SU-DHL-6 (cell line): ENCODE data around the gene LIPE.

Source experiments
- H2AFZ ChIP-seq: fragments of 200-600 bp; sonication (generic); 2 replicates; pipeline ENCODE4 v1.6.1; 2014; ENCODE audit warnings: low read depth, mild to moderate bottlenecking, moderate library complexity, mixed read lengths, antibody characterized with exemption, low read length; ENCODE audit not compliant: severe bottlenecking
- H3F3A ChIP-seq: fragments of 200-600 bp; shearing (Covaris generic); 2 replicates; pipeline ENCODE4 v1.6.0; 2016; ENCODE audit warnings: antibody characterized with exemption, mild to moderate bottlenecking; ENCODE audit not compliant: insufficient read depth
- H3K27ac ChIP-seq: fragments of 200-600 bp; sonication (generic); 2 replicates; pipeline ENCODE4 v1.5.1; 2016; ENCODE audit warnings: low read depth, mild to moderate bottlenecking, low read length, moderate library complexity, mixed read lengths
- H3K27me3 ChIP-seq: fragments of 200-600 bp; sonication (generic), shearing (Covaris generic); 2 replicates; pipeline ENCODE4 v1.6.0; 2014; ENCODE audit warnings: mild to moderate bottlenecking, low read length
- H3K36me3 ChIP-seq: fragments of 200-600 bp; sonication (generic); 2 replicates; pipeline ENCODE4 v1.6.1; 2014; ENCODE audit warnings: mild to moderate bottlenecking, low read length, mixed read lengths
- H3K4me2 ChIP-seq: fragments of 300-600, 200-600 bp; shearing (Covaris generic), sonication (generic); 2 replicates; pipeline ENCODE4 v1.6.0; 2014; ENCODE audit warnings: low read length, low read depth, mild to moderate bottlenecking; ENCODE audit not compliant: poor library complexity, severe bottlenecking
- H3K4me3 ChIP-seq: fragments of 200-600 bp; sonication (generic); 2 replicates; pipeline ENCODE4 v1.5.1; 2014; ENCODE audit warnings: antibody characterized with exemption, low read length, mild to moderate bottlenecking, mixed read lengths; ENCODE audit not compliant: insufficient read depth, poor library complexity, severe bottlenecking
- H3K79me2 ChIP-seq: fragments of 200-600 bp; sonication (generic); 2 replicates; pipeline ENCODE4 v1.6.1; 2014; ENCODE audit warnings: mild to moderate bottlenecking, low read length, moderate library complexity; ENCODE audit not compliant: insufficient read depth
- H3K9ac ChIP-seq: fragments of 200-600 bp; sonication (generic); 2 replicates; pipeline ENCODE4 v1.7.0; 2014; ENCODE audit warnings: mild to moderate bottlenecking, low read length
- H3K9me2 ChIP-seq: fragments of 200-600 bp; sonication (generic); replicated peaks from 2 replicates; pipeline ENCODE4 v1.6.1; 2014; ENCODE audit warnings: low read length; ENCODE audit not compliant: insufficient read depth
- H3K9me3 ChIP-seq: fragments of 200-600 bp; sonication (generic); 2 replicates; pipeline ENCODE4 v1.6.1; 2014; ENCODE audit warnings: low read length, mixed read lengths; ENCODE audit not compliant: insufficient read depth
- H4K20me1 ChIP-seq: fragments of 200-600 bp; sonication (generic); 2 replicates; pipeline ENCODE4 v1.6.1; 2014; ENCODE audit warnings: low read depth, mild to moderate bottlenecking, antibody characterized with exemption, low read length, moderate library complexity, mixed read lengths
- EZH2phosphoT487 ChIP-seq: fragments of 200-600 bp; sonication (generic), shearing (Covaris generic); conservative IDR thresholded peaks from 2 replicates; pipeline ENCODE4 v1.6.1; 2018; ENCODE audit warnings: mild to moderate bottlenecking, antibody characterized with exemption, low read length, moderate library complexity, mixed read lengths
- TF ChIP-seq, protein P1 (sequence below): fragments of 200-600 bp; sonication (generic); IDR thresholded peaks from one replicate; pipeline ENCODE4 v1.5.1; 2017; ENCODE audit warnings: antibody characterized with exemption, mild to moderate bottlenecking, low read length, moderate library complexity; ENCODE audit not compliant: insufficient read depth, poor library complexity, severe bottlenecking

The LIPE gene

DNA sequence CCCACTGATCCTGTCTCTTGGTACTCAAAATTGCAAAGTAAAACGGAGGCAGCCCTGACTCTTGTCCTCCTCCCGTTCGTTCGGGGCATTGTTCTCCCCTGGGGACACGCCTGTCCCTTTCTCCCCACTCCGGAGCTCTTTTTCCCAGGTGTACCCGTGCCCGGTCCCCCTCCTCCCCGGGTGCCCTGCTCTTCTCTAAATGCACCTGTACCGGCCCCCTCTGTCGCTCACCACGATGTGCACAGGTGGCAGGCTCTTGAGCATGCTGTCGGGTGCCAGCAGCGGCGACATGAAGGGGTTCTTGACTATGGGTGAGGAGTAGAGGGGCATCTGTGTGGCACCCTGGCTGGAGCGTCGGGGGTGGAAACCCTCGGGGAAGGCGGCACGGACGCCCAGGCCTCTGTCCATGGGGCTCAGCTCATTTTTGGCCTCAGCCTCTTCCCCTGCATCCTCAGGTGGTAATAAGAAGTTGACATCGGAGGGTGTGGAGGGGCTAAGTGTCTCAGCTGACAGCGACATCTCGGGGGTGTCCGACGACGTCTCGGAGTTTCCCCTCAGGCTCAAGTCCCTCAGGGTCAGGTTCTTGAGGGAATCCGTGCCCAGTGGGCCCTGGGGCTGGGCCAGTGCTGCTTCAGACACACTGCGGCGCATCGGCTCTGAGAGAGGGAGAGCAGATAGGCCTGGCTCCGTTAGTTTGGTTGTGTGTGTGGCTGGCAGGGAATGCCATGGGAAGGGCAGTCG, 24.6 kb downstream of the LIPE start:
- Histone ChIP-seq H3K9ac (0 out of 2 replicates have a peak overlapping the region, but pooled peaks have one; percentile 20), H3K79me2 (0 out of 2 replicates have a peak, but pooled peaks cover 4% of the 10 kb centered on the region), H3K27ac (no peak overlapping the region), H3K9me3 (no peaks in the 10 kb centered on the region), H3K36me3 (no peaks in the 10 kb centered on the region), H2AFZ (no peak overlapping the region), H3K4me2 (peak overlapping the region; percentile 46), H3F3A (peaks cover 4% of the 10 kb centered on the region; the same call in 1 of the 2 replicates), H3K9me2 (no peaks in the 10 kb centered on the region), H4K20me1 (no peaks in the 10 kb centered on the region), H3K27me3 (no peaks in the 10 kb centered on the region), H3K4me3 (no peak overlapping the region)
- TF ChIP-seq, protein P1, sequence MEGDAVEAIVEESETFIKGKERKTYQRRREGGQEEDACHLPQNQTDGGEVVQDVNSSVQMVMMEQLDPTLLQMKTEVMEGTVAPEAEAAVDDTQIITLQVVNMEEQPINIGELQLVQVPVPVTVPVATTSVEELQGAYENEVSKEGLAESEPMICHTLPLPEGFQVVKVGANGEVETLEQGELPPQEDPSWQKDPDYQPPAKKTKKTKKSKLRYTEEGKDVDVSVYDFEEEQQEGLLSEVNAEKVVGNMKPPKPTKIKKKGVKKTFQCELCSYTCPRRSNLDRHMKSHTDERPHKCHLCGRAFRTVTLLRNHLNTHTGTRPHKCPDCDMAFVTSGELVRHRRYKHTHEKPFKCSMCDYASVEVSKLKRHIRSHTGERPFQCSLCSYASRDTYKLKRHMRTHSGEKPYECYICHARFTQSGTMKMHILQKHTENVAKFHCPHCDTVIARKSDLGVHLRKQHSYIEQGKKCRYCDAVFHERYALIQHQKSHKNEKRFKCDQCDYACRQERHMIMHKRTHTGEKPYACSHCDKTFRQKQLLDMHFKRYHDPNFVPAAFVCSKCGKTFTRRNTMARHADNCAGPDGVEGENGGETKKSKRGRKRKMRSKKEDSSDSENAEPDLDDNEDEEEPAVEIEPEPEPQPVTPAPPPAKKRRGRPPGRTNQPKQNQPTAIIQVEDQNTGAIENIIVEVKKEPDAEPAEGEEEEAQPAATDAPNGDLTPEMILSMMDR = no peak
- no peak for TF ChIP-seq EZH2phosphoT487

DNA sequence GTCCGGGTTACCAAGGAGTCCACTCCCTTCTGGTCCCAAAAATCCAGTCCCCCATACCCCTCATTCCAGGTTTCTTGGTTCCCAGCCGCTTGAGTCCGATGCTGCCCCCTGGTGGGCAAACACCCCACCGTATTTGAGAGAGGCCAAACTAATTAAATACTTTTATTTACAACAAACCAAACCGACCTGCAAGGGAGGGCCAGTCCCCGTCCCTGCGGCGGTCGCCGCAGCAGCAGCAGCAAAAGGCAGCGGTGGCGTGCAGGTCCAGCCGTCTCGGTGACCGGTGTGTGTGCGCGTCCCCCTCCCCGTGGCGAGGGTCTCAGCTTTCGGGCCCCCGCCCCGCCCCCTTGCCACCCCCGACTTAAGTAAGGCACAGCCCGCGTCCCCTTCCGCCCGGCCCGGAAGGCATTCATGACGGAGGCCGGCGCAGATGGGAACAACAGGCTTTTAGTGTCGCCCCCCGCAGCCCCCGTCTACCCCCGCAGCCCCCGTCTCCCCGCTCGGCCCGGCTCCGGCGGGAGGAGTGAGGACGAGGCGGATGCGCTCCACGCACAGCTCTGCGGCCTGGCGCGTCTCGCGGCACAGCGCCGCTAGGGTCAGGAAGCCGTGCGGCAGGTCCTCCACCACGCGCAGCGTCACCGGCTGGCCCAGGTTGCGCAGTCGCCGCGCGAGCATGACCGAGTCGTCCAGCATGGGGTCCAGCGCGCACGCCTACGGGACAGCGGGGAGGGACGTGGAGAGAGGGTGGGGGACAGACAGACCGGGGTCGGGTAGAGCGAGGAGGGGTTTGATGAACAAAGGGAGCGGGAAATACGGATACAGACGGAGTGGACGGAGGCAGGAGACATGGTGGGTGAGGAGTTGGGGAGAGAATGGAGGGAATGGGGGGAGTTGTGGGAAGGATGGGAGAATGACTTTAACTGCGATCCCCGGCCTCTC, 25.6 kb downstream of the LIPE start:
- peaks cover 4% of the 10 kb centered on the region; the same call in 1 of the 2 replicates for H3F3A ChIP-seq
- H3K79me2 ChIP-seq = 0 out of 2 replicates have a peak, but pooled peaks cover 7% of the 10 kb centered on the region
- peak overlapping the region; percentile 46 for H3K4me2 ChIP-seq
- peak overlapping the region; percentile 34 for H3K4me3 ChIP-seq
- H3K9me3 ChIP-seq = no peaks in the 10 kb centered on the region
- H3K27ac ChIP-seq = no peak overlapping the region
- no peaks in the 10 kb centered on the region for H3K27me3 ChIP-seq
- H3K36me3 ChIP-seq = no peaks in the 10 kb centered on the region
- no peak overlapping the region for H2AFZ ChIP-seq
- no peak for TF ChIP-seq EZH2phosphoT487
- TF ChIP-seq, protein P1 = peak; percentile 88
- H3K9me2 ChIP-seq = no peaks in the 10 kb centered on the region
- peak overlapping the region; percentile 20; the same call in 1 of the 2 replicates for H3K9ac ChIP-seq
- no peaks in the 10 kb centered on the region for H4K20me1 ChIP-seq

DNA sequence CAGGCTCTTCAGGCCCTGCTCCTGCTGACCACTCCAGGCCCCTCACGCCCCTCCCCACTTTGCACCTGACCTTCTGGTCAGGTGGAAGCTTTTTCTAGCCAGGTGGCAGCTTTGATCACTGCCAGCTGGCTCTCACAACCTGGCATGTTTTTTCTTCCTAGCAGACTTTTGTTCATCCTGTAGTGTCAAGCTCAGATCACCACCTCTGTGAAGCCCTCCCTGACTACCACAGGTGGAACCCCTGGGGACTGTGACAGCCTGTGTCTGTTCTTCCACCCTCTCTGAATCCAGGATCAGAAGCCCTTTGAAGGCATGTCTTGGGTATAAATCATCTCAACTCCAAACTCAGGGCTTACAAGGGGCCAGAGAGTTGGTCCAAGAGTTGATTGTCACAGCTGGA, 26.8 kb downstream of the LIPE start:
- Histone ChIP-seq H3K9me3 (no peaks in the 10 kb centered on the region), H3K36me3 (no peaks in the 10 kb centered on the region), H3K27me3 (no peaks in the 10 kb centered on the region), H3K27ac (no peak overlapping the region), H3K4me3 (no peak overlapping the region), H4K20me1 (no peaks in the 10 kb centered on the region), H2AFZ (no peak overlapping the region), H3K79me2 (0 out of 2 replicates have a peak, but pooled peaks cover 7% of the 10 kb centered on the region), H3F3A (peaks cover 11% of the 10 kb centered on the region), H3K9ac (no peak overlapping the region), H3K9me2 (no peaks in the 10 kb centered on the region), H3K4me2 (no peak overlapping the region)
- no peak for TF ChIP-seq EZH2phosphoT487
- TF ChIP-seq, protein P1 = no peak
